ENCODE data around the gene CYP19A1. TPM values are rescaled to one million over a fixed set of nuclear protein-coding genes. Genes with fewer than 3 reads are reported as not detected.

Gene CYP19A1
- total and polyA plus RNA-seq, 8 donors = 0.18 to 2.7 (median 0.35) TPM; not detected in 5

DNA sequence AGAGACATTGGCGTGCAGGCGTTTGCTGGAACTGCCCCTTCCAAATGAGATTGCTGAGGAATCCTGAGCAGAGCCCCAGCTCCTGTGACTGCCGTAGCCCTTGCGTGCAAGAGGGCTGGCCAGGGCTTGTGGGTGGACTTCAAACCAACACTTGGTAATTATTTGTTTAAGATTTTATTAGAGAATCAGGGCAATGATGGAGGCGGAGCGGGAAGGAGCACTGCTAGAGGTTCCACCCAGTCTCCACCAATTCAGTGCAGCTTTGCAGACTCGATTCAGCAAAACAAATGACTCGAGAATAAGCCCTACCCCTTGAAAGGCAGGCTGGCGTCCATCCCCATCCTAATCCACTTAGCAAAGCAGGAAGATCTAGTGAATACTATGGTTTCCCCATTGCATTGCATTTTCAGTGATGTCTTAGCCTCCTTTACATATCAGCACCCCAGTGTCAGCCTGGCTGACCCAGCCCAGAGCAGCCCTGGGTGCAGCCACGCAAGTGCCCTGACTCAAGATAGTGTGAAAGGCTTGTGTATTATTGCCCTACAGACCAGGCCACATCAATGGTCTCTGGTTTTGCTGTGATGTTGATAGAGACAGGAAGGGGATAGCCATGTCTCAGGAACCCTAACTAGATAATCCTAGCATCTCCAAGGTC, 29.1 kb upstream of the CYP19A1 start:
- H3K4me1 ChIP-seq = peaks cover 13 to 42% (median 30%) of the 10 kb centered on the region in 4 donors
- no peaks in the 10 kb centered on the region for H3K36me3 ChIP-seq
- TF ChIP-seq POLR2AphosphoS5 (IDR thresholded peaks at IDR 0.05) (peak in 1 of 3 donors; percentile 9), POLR2A (IDR thresholded peaks at IDR 0.05) (no peak)
- no peak overlapping the region for H3K4me3 ChIP-seq
- peak; percentile 55 to 75 for DNase-seq
- 24 to 48% (median 29%) methylated on average over 10 of the region's 10 CpGs for WGBS, 5 donors
- peak overlapping the region in 4 of 5 donors; percentile 43 to 78 (median 59) for H3K27ac ChIP-seq
- H3K27me3 ChIP-seq = no peaks in the 10 kb centered on the region
- no peaks in the 10 kb centered on the region for H3K9me3 ChIP-seq
- intact Hi-C loops (cut with DNase I; ENCODE audit: low total_unique reads) = no loop called here

DNA sequence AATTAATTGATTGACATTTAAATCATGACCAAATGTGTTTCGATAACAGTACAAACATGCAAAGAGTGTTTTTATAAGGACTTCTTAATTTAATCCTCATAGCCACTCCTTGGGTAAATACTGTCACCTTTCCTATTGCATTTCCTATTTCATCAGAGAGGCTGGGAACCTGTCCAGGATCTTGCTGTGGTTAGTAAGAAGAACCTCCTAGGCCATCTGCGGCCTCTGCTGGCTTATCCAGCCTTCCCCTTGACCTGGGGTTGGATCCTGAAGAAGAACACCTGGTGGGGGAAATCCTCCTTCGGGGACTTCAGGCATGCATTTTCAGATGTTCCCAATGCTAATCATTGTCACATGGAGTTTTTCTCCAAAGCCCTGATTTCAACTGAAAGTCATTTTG, 28.5 kb upstream of the CYP19A1 start:
- DNase-seq = peak; percentile 64 to 74
- Histone ChIP-seq H3K4me3 (no peak overlapping the region), H3K36me3 (no peaks in the 10 kb centered on the region), H3K27ac (peak overlapping the region in 4 of 5 donors; percentile 43 to 78 (median 59)), H3K9me3 (no peaks in the 10 kb centered on the region), H3K27me3 (no peaks in the 10 kb centered on the region), H3K4me1 (peaks cover 13 to 42% (median 30%) of the 10 kb centered on the region in 4 donors)
- intact Hi-C loops (cut with DNase I; ENCODE audit: low total_unique reads) = no loop called here
- TF ChIP-seq, protein P1, sequence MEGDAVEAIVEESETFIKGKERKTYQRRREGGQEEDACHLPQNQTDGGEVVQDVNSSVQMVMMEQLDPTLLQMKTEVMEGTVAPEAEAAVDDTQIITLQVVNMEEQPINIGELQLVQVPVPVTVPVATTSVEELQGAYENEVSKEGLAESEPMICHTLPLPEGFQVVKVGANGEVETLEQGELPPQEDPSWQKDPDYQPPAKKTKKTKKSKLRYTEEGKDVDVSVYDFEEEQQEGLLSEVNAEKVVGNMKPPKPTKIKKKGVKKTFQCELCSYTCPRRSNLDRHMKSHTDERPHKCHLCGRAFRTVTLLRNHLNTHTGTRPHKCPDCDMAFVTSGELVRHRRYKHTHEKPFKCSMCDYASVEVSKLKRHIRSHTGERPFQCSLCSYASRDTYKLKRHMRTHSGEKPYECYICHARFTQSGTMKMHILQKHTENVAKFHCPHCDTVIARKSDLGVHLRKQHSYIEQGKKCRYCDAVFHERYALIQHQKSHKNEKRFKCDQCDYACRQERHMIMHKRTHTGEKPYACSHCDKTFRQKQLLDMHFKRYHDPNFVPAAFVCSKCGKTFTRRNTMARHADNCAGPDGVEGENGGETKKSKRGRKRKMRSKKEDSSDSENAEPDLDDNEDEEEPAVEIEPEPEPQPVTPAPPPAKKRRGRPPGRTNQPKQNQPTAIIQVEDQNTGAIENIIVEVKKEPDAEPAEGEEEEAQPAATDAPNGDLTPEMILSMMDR (IDR thresholded peaks at IDR 0.05) = no peak
- peak in 1 of 3 donors; percentile 21 for TF ChIP-seq POLR2AphosphoS5 (IDR thresholded peaks at IDR 0.05)
- WGBS, 5 donors = 19 to 32% (median 20%) methylated on average over 3 of the region's 3 CpGs

DNA sequence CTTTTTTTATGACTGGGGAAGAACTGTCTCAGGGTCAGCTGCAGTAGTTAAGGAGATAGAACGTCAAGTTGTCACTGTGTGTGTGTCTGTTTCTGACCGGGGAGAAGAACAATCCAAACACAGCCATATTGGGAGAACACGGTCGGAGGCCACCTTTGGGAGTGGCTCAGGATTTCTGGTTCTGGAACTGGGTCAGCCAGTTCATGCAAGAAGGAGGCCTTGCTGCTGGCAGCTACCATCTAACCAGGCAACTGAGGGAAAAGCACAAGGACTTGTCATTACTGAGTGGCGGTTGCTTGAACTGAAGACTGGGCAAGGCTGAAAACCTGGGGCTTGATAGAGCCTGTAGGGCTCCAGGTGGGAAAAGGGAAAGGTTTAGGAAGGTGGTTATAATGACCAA, 27.7 kb upstream of the CYP19A1 start:
- peaks cover 13 to 42% (median 32%) of the 10 kb centered on the region in 4 donors for H3K4me1 ChIP-seq
- WGBS, 5 donors = 50 to 68% (median 65%) methylated on average over 5 of the region's 5 CpGs

DNA sequence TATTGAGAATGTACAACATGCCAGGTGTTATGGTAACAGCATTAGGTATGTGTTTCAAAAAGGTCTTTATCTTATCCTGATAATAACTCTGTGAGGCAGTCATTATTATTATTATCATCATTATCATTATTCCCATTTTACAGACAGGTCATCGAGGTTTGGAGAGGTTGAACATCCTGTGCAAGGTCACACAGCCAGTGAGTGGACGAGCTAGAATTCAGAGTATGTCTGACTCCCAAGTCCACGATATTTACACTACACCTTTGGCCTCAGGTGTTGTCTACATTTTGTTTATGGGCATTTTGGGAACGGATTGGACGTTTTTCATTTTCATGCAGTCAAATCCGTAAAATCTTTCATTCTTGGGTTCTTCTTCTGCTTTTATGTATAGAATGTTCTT, 27.0 kb upstream of the CYP19A1 start:
- WGBS, 5 donors = 88 to 93% (median 89%) methylated on average over 6 of the region's 6 CpGs
- no peak for DNase-seq
- Histone ChIP-seq H3K27me3 (no peaks in the 10 kb centered on the region), H3K36me3 (no peaks in the 10 kb centered on the region), H3K4me3 (no peak overlapping the region), H3K9me3 (no peaks in the 10 kb centered on the region), H3K27ac (no peak overlapping the region), H3K4me1 (peaks cover 13 to 42% (median 30%) of the 10 kb centered on the region in 4 donors)
- TF ChIP-seq POLR2AphosphoS5 (IDR thresholded peaks at IDR 0.05) (no peak), POLR2A (IDR thresholded peaks at IDR 0.05) (no peak)
- intact Hi-C loops (cut with DNase I; ENCODE audit: low total_unique reads) = no loop called here

More for the DNA sequence above, 27.7 kb upstream of the CYP19A1 start:
- TF ChIP-seq, protein P1 (IDR thresholded peaks at IDR 0.05) = no peak
- no peak for TF ChIP-seq POLR2A (IDR thresholded peaks at IDR 0.05)
- no peak for TF ChIP-seq POLR2AphosphoS5 (IDR thresholded peaks at IDR 0.05)
- TF ChIP-seq EP300 (IDR thresholded peaks at IDR 0.05) = no peak
- intact Hi-C loops (cut with DNase I; ENCODE audit: low total_unique reads) = no loop called here
- peak in 1 of 2 donors; percentile 16 for DNase-seq
- Histone ChIP-seq H3K9me3 (no peaks in the 10 kb centered on the region), H3K27ac (peak overlapping the region in 3 of 5 donors; percentile 43 to 76 (median 52)), H3K36me3 (no peaks in the 10 kb centered on the region), H3K27me3 (no peaks in the 10 kb centered on the region), H3K4me3 (no peak overlapping the region)

DNA sequence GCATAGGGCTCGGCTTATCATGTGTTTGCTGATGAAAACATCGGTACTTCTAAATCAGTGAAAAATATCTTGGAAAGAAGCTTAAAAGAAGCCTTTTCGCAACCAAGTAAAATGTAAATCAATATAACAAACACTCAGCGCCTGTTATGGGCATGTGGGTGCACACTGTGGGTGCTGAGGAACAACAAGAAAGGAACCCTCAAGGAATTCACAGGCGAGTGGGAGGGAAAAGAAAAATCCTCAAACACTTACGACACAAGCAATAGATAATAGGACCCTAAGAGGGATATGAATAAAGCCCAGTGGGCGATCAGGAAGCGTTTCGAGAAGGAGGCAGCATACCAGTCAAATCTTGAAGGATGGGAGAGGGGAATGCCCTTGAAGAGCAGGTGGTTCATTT, 25.0 kb upstream of the CYP19A1 start:
- DNase-seq = no peak
- Histone ChIP-seq H3K36me3 (no peaks in the 10 kb centered on the region), H3K27me3 (no peaks in the 10 kb centered on the region), H3K4me1 (peaks cover 6 to 27% (median 19%) of the 10 kb centered on the region in 4 donors), H3K9me3 (no peaks in the 10 kb centered on the region), H3K27ac (no peak overlapping the region), H3K4me3 (no peak overlapping the region)
- TF ChIP-seq POLR2A (IDR thresholded peaks at IDR 0.05) (no peak), EP300 (IDR thresholded peaks at IDR 0.05) (no peak), POLR2AphosphoS5 (IDR thresholded peaks at IDR 0.05) (no peak)
- TF ChIP-seq, protein P1 (IDR thresholded peaks at IDR 0.05) = no peak
- intact Hi-C loops (cut with DNase I; ENCODE audit: low total_unique reads) = no loop called here
- WGBS, 5 donors = 77 to 88% (median 81%) methylated on average over 9 of the region's 9 CpGs
